H1 (cell line): ENCODE data around the gene LAMP5. TPM values are rescaled to one million over a fixed set of nuclear protein-coding genes. Genes with fewer than 3 reads are reported as not detected.

Experiments
- NRF1 ChIP-seq: IDR thresholded peaks from 2 replicates; pipeline ENCODE4 v1.6.1; 2011; ENCODE audit warnings: mild to moderate bottlenecking, low read depth, low read length, improper control_type of control experiment
- SIN3A ChIP-seq, 2 experiments: IDR thresholded peaks in 1 of 2; conservative IDR thresholded peaks in 1 of 2; 2 replicates each; pipeline ENCODE4 v1.6.1; 2011 to 2012; ENCODE audit warnings: low read length in 2 of 2, improper control_type of control experiment in 1 of 2, low read depth in 1 of 2, mild to moderate bottlenecking in 1 of 2
- SIX5 ChIP-seq: IDR thresholded peaks from 2 replicates; pipeline ENCODE4 v1.6.1; 2011; ENCODE audit warnings: mild to moderate bottlenecking, low read depth, low read length
- polyA plus RNA-seq, 7 experiments: library from polyadenylated mRNA; depleted of rRNA in 3 of 7; stranded (reverse) in 5 of 7; unstranded in 2 of 7; fragments of >200 nt in 5 of 7; fragments of 200-250 nt in 2 of 7; gene quantifications; 1 replicate in 5 of 7; 2 replicates in 1 of 7; 4 replicates in 1 of 7; pipeline versions ENCODE4 v1.2.1 to v1.2.3, GENCODE V29; 2011 to 2013; ENCODE audit warnings: missing spikeins in 2 of 7, mixed read lengths in 2 of 7
- total RNA-seq: library from RNA; stranded (reverse); fragmentation: NEBNext Ultra II Directional; extraction: Animal tissue kit (Norgen Biotek cat#: 25700); gene quantifications from 2 replicates; pipeline ENCODE4 v1.2.1, GENCODE V29; 2021

LAMP5 gene
- total and polyA plus RNA-seq, 2 of the 8 experiments (the other 6 are each of a cell fraction or from before 2014, with no cell fraction given), result 0.22 to 1.9 TPM

DNA sequence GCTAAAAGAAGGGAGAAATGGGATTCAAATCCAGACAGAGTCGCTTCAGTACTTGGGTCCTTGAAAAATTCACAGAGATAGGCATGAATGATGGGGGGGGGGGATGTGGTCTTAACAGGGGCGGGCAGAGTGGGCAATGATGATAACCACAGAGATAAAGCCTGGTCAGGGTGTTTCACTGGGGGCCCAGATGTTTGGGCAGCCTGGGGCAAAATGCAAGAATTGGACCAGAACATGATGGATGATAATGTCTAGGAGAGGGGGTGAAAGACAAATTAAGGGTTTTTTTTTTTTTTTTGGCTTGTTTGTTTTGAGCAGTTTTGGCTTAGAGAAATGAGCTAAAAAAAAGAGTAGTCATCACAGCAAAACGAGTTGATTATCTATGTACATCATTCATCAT, 57.4 kb downstream of the LAMP5 start (continued):
- TF ChIP-seq NRF1 (no peak), SIX5 (no peak), SIN3A (conservative IDR thresholded peaks at IDR 0.05 in 1 of 2, IDR thresholded peaks at IDR 0.05 in 1 of 2; ENCODE audit: low read depth in 1 of 2, low read length in 2 of 2) (no peak)
